ENCODE measurements around the gene PMFBP1. TPM values are rescaled to one million over a fixed set of nuclear protein-coding genes. Genes with fewer than 3 reads are reported as not detected.

Gene PMFBP1
- total RNA-seq, 1 experiment from 2014 or later, result 2.7 TPM

- Histone ChIP-seq H3K4me2 (ENCODE audit: insufficient read depth, insufficient read length, low read length) (no peak overlapping the region), H2BK15ac (ENCODE audit: low read depth, low read length) (no peak overlapping the region), H3K14ac (ENCODE audit: insufficient read depth, low read length) (no peak overlapping the region), H3K18ac (ENCODE audit: insufficient read length, low read depth, low read length) (no peak overlapping the region), H3T11ph (ENCODE audit: low read length) (no peak overlapping the region), H2BK120ac (ENCODE audit: low read depth, low read length, poor library complexity, severe bottlenecking) (no peak overlapping the region), H2BK5ac (ENCODE audit: insufficient read length, low read length) (no peak overlapping the region), H3K79me2 (ENCODE audit: insufficient read depth, low read length) (no peaks in the 10 kb centered on the region), H4K20me1 (ENCODE audit: control insufficient read depth, insufficient read depth, insufficient read length) (no peaks in the 10 kb centered on the region), H3K23ac (ENCODE audit: insufficient read length, low read depth, low read length) (no peak overlapping the region), H3K9me3 (ENCODE audit: control insufficient read depth, low read depth, low read length) (no peaks in the 10 kb centered on the region), H3K23me2 (ENCODE audit: insufficient read length, low read depth, low read length, poor library complexity, severe bottlenecking) (no peaks in the 10 kb centered on the region), H3K56ac (ENCODE audit: insufficient read length, low read depth, low read length) (no peak overlapping the region), H2BK20ac (ENCODE audit: low read depth, low read length, poor library complexity, severe bottlenecking) (no peak overlapping the region), H3K4me1 (ENCODE audit: insufficient read depth, low read length) (no peaks in the 10 kb centered on the region), H3K4ac (ENCODE audit: low read depth, low read length) (no peak overlapping the region), H4K8ac (replicated peaks; ENCODE audit: insufficient read length, low read depth, low read length) (no peak overlapping the region), H3K9ac (ENCODE audit: extremely low read depth, insufficient read length, low read length) (no peak overlapping the region), H3K79me1 (ENCODE audit: insufficient read depth, low read depth, low read length, poor library complexity, severe bottlenecking) (no peaks in the 10 kb centered on the region), H2BK12ac (ENCODE audit: insufficient read length, low read depth, low read length) (no peak overlapping the region), H4K5ac (ENCODE audit: insufficient read length, low read depth, low read length) (no peak overlapping the region), H2AFZ (ENCODE audit: low read length) (no peak overlapping the region), H2AK5ac (ENCODE audit: insufficient read length, low read length) (no peak overlapping the region), H4K91ac (ENCODE audit: insufficient read length, low read depth, low read length) (no peak overlapping the region), H3K27ac (ENCODE audit: insufficient read length, low read depth, low read length) (no peak overlapping the region), H3K27me3 (ENCODE audit: insufficient read depth, low read length) (no peaks in the 10 kb centered on the region)
- Mint-ChIP-seq H3K27me3 (ENCODE audit: low read depth) (peaks cover 3% of the 10 kb centered on the region; the same call in 1 of the 2 replicates), H3K4me3 (no peak overlapping the region), H3K9me3 (peaks cover 2 to 3% of the 10 kb centered on the region in 2 experiments; a peak in 4 of 5 replicates), H3K36me3 (ENCODE audit: insufficient read depth in 1 of 3, low read depth in 3 of 3) (peaks cover 0 to 5% (median 4%) of the 10 kb centered on the region in 3 experiments; a peak in 5 of 7 replicates), H3K4me1 (peaks cover 15% of the 10 kb centered on the region in 2 experiments), H3K27ac (no peak overlapping the region)
- no peak for TF ChIP-seq CTCF (conservative IDR thresholded peaks at IDR 0.05)
- no CpG with 5 or more reads among the region's 2 CpGs for WGBS (ENCODE audit: extremely low coverage, insufficient read length, low lambda C conversion rate)
- no peak for DNase-seq
Observed at GRCh38 chr16:72166151-72166550, 5.8 kb downstream of the PMFBP1 start.
